Measurements from ENCODE around the gene CAPZA1. TPM values are rescaled to one million over a fixed set of nuclear protein-coding genes. Genes with fewer than 3 reads are reported as not detected.

CAPZA1 gene
- total RNA-seq, 2 donors from 2014 or later = 48.1 to 59.9 TPM

GRCh38 chr1:112673592-112674439 lies 54.2 kb downstream of the CAPZA1 start:
- ATAC-seq = peak; percentile 31 to 57
- intact Hi-C loops (cut with DNase I) = loop anchor here in 1 of 2 donors (2.0 kb wide), 1 partner anchor 31 kb away; no protein-coding TSS in a partner anchor

DNA sequence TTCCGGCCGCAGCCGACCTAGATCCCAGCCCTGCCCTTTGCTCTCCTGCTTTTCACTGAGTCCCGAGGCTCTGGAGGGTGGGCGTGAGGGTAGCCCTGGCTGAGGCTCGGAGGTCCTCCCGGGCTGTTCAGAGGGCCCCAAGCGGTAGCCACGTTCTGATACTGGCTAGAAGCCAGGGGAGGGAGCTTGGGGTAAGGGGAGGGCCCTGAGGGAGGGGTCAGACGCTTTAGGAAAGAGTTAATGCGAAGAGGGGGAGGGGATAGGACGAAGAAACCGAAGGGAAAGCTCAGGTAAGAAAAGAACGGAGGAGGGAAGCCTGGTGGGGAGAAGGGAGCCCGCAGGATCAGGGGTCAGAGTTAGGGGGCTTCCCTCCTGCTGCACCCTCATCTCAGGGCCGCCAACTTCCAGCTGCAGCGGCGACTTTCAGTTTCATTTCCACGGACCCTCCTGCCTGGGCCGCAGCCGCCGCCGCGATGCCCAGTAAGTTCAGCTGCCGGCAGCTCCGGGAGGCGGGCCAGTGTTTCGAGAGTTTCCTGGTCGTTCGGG lies 54.9 kb downstream of the CAPZA1 start, which contains the start of gene MOV10:
Gene MOV10, plus strand, starts transcription at position 220 of the 546 bp plus-strand sequence. Its CDS starts 254 bp downstream, at position 474.
- DNase-seq = peak; percentile 83
- ATAC-seq = peak; percentile 64 to 77
- intact Hi-C loops (cut with DNase I) = loop anchor here in 1 of 2 donors (2.0 kb wide), 1 partner anchor 30 kb away; no protein-coding TSS in a partner anchor

More at GRCh38 chr1:112673592-112674439, 54.2 kb downstream of the CAPZA1 start:
- peak; percentile 56 for DNase-seq

DNA sequence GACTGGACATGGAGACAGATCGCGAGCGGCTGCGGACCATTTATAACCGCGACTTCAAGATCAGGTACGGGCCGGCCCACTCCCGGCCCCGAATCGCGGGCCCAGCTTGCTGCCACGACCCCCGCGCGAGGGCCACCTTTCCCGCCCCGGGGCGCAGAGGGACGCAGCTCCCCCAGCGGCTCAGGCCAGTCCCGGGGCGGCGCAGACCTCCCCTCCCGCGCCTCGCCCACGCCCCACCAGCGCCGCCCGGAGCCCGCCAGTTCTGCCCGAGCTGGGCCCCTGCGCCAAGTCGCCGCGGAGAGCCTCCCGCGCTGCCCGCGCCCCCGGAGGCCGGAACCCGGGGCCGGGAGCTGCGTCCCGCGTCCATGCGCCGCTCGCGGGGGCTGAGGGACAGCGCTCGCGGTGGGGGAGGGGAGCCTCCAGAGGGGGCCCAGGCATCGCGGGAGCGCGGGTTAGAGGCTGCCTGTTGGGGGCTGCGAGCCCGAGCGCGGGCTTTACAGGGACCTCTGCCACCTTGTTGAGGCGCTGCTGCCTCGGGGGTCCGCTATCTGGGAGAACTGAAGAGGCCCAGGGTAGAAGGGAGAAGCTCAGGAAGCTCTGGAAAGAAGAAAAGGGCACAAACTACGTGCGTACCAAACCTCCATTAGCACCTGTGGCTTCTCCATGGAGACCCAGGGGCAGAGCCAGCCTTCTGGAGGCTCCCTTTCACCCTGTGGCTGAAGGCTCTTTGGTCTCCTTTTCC lies 55.5 kb downstream of the CAPZA1 start:
- peak; percentile 81 to 82 for ATAC-seq
- DNase-seq = peak; percentile 68
- intact Hi-C loops (cut with DNase I) = loop anchor here in 1 of 2 donors (2.0 kb wide), 1 partner anchor 30 kb away; no protein-coding TSS in a partner anchor

- no peak for ATAC-seq
- DNase-seq = no peak
- intact Hi-C loops (cut with DNase I) = loop anchor here in 1 of 2 donors (2.0 kb wide), 1 partner anchor 29 kb away; no protein-coding TSS in a partner anchor
Measured at GRCh38 chr1:112675728-112676381, 56.2 kb downstream of the CAPZA1 start.

DNA sequence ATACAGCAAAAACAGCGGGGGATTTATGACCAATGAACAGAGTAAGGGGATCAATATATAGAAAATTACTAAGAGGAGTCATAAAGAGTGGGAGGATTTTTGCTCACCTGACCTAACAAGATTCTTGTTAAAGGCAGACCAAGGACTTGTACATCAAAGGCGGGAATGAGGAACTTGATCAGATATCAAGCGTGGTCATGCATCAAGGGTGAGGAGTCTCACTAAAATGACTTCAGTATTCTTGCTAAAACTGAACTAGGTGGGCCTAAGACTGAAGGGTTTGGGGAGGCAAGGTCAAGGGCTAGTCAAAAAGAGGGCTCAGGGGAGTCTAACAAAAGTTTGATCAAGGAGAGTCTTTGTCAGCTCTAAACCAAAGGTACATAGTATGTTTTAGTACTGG lies 56.9 kb downstream of the CAPZA1 start:
- ATAC-seq (no peak), DNase-seq (no peak)
- intact Hi-C loops (cut with DNase I) = no loop called here

- intact Hi-C loops (cut with DNase I) = no loop called here
- DNase-seq = no peak
- no peak for ATAC-seq
Measured at GRCh38 chr1:112677501-112677900, 57.9 kb downstream of the CAPZA1 start.

DNA sequence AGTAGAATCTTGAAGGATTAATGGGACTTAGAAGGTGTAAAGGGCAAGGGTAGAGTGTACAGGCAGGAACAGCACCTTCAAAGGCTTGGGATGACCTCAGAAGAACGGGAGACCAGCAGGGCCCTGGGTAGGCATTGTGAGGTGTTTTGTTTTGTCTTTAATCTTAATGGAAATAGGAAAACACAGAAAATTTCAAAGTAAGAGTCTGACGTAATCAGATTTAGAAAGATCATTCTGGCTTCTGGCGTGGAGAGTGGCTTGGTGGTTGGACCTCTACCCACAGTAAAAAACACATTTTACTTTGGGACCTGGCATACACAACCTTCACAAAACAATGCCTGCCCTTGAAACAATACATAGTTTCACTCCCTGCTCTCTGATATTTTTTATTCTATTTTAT lies 59.0 kb downstream of the CAPZA1 start:
- intact Hi-C loops (cut with DNase I) = no loop called here
- DNase-seq (no peak), ATAC-seq (no peak)

DNA sequence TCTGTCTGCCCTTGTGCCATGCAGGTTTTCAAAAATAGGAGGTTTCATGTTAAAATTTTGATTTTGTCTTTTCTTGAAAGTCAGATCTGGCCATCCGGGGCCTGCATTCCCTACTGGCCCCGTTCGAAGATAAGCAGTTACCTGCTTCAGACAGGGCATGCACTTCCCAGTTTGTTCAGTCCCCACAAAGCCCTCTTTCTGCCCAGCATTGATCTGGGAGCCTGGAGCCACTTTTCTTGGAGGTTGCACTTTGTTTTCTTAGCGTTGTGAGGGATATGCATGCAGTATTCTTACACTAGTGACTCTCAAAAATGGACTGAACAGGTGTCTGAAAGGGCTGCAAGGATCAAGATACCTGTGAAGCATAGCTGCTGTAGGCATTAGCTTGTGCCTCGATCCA lies 66.3 kb downstream of the CAPZA1 start:
- intact Hi-C loops (cut with DNase I) = no loop called here
- ATAC-seq (no peak), DNase-seq (no peak)

GRCh38 chr1:112686417-112686816 lies 66.8 kb downstream of the CAPZA1 start:
- DNase-seq (no peak), ATAC-seq (no peak)
- intact Hi-C loops (cut with DNase I) = no loop called here

GRCh38 chr1:112686835-112687234 lies 67.2 kb downstream of the CAPZA1 start:
- intact Hi-C loops (cut with DNase I) = no loop called here
- DNase-seq (no peak), ATAC-seq (no peak)

- ATAC-seq = no peak
- no peak for DNase-seq
- intact Hi-C loops (cut with DNase I) = no loop called here
Measured at GRCh38 chr1:112687361-112687760, 67.7 kb downstream of the CAPZA1 start.

GRCh38 chr1:112687785-112688496 lies 68.3 kb downstream of the CAPZA1 start:
- ATAC-seq (no peak), DNase-seq (no peak)
- intact Hi-C loops (cut with DNase I) = no loop called here

- DNase-seq (peak; percentile 58), ATAC-seq (peak; percentile 69 to 74)
- intact Hi-C loops (cut with DNase I) = no loop called here
Measured at GRCh38 chr1:112688781-112689193, 69.2 kb downstream of the CAPZA1 start.

DNA sequence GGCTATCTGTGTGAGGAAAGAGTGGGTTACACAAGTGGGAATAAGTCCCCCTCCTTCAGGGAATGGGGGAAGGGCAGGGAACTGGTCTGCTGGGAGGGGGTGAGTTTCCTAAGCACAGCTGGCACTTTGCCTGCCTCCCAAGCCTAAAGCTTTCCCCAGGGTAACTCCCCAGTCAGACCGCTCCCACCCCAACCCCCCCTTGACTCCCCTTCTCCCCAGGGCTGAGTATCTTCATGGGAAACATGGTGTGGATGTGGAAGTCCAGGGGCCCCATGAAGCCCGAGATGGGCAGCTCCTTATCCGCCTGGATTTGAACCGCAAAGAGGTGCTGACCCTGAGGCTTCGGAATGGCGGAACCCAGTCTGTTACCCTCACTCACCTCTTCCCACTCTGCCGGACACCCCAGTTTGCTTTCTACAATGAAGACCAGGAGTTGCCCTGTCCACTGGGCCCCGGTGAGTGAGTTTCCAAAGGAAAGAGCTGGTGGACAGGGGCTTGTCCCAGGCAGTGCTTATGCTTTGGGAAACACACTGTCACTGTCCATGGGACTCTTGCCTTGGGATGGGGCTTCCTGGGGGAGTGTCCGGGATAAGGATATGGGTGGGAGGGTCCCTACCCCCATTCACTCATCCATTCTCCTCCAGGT lies 69.7 kb downstream of the CAPZA1 start:
- intact Hi-C loops (cut with DNase I) = no loop called here
- peak; percentile 20 to 32 for ATAC-seq
- DNase-seq = no peak

GRCh38 chr1:112689842-112690237 lies 70.2 kb downstream of the CAPZA1 start:
- no peak for DNase-seq
- ATAC-seq = no peak
- intact Hi-C loops (cut with DNase I) = no loop called here

DNA sequence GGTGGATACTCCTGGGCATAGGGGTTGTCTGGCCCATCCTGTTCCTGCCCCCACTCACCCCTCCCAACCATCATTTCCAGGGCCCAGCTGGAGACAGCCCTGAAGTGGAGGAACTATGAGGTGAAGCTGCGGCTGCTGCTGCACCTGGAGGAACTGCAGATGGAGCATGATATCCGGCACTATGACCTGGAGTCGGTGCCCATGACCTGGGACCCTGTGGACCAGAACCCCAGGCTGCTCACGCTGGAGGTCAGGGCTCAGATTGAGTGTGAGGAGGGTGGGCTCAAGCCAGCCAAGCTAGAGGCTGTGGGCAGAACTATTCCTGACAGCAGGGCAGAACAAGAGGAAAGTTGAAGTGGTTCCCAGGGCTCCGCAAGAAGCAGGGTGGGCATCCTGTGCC lies 73.0 kb downstream of the CAPZA1 start:
- intact Hi-C loops (cut with DNase I) = no loop called here
- DNase-seq (no peak), ATAC-seq (no peak)

DNA sequence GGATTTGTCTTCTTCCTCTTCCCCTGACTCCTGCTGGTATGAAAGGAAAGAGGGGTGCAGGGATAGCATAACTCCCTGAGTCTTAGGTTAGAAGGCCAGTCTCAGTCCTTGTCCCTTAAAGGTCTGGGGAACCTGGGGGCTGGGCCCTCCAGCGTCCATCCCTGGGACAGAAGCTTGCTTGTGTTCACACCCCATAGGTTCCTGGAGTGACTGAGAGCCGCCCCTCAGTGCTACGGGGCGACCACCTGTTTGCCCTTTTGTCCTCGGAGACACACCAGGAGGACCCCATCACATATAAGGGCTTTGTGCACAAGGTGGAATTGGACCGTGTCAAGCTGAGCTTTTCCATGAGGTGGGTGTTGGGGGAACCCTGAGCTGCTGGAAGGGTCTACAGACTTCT lies 74.2 kb downstream of the CAPZA1 start:
- ATAC-seq (no peak), DNase-seq (no peak)
- intact Hi-C loops (cut with DNase I) = no loop called here

DNA sequence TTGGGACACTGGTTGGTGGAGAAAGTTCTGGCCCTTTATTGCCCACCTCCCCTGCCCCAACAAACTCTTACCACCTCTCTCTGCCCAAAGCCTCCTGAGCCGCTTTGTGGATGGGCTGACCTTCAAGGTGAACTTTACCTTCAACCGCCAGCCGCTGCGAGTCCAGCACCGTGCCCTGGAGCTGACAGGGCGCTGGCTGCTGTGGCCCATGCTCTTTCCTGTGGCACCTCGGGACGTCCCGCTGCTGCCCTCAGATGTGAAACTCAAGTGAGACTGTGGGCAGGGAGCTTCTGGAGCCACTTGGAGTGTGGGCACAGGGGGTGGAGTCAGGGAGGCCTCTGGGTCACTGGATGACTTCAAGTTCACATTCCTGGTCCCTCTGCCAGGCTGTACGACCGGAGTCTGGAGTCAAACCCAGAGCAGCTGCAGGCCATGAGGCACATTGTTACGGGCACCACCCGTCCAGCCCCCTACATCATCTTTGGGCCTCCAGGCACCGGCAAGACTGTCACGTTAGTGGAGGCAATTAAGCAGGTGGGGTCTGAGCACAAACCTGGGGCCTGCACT lies 74.8 kb downstream of the CAPZA1 start:
- no peak for DNase-seq
- intact Hi-C loops (cut with DNase I) = no loop called here
- no peak for ATAC-seq
